DOHH2 (cell line): ENCODE data around the gene STAT2.
"Not testable (repeated sequence)": the region's sequence is repeated elsewhere in the genome, so short reads cannot be mapped to it uniquely, and the experiment has no call there.

Experiments used
- H3F3A ChIP-seq: fragments of 200-600 bp; sonication (generic), shearing (Covaris generic); 2 replicates; pipeline ENCODE4 v1.6.0; 2016; ENCODE audit warnings: antibody characterized with exemption, mild to moderate bottlenecking; ENCODE audit not compliant: control insufficient read depth, insufficient read depth
- H3K27ac ChIP-seq: fragments of 200-600 bp; sonication (generic); 2 replicates; pipeline ENCODE4 v1.5.1; 2014; ENCODE audit warnings: low read depth, mild to moderate bottlenecking, low read length, moderate library complexity
- H3K27me3 ChIP-seq: fragments of 200-600 bp; sonication (generic); 2 replicates; pipeline ENCODE4 v1.6.1; 2014; ENCODE audit warnings: mild to moderate bottlenecking, low read length, mixed read lengths; ENCODE audit not compliant: control insufficient read depth
- H3K36me3 ChIP-seq: fragments of 200-600 bp; sonication (generic); 2 replicates; pipeline ENCODE4 v1.6.1; 2014; ENCODE audit warnings: mild to moderate bottlenecking, low read length, moderate library complexity, mixed read lengths; ENCODE audit not compliant: control insufficient read depth
- H3K4me1 ChIP-seq: fragments of 200-600 bp; sonication (generic); 2 replicates; pipeline ENCODE4 v1.6.1; 2014; ENCODE audit warnings: mild to moderate bottlenecking, low read length, mixed read lengths; ENCODE audit not compliant: control insufficient read depth
- H3K4me2 ChIP-seq: fragments of 200-600 bp; sonication (generic); 2 replicates; pipeline ENCODE4 v1.6.0; 2014; ENCODE audit warnings: mild to moderate bottlenecking, low read length, moderate library complexity
- H3K4me3 ChIP-seq: fragments of 200-600 bp; sonication (generic); 2 replicates; pipeline ENCODE4 v1.5.1; 2014; ENCODE audit warnings: mild to moderate bottlenecking, low read length, mixed read lengths
- H3K79me2 ChIP-seq: fragments of 200-600 bp; sonication (generic); 2 replicates; pipeline ENCODE4 v1.6.1; 2014; ENCODE audit warnings: mild to moderate bottlenecking, low read length, mixed read lengths; ENCODE audit not compliant: control insufficient read depth
- H3K9me2 ChIP-seq: fragments of 200-600 bp; sonication (generic); replicated peaks from 2 replicates; pipeline ENCODE4 v1.6.1; 2014; ENCODE audit warnings: mild to moderate bottlenecking, low read length, mixed read lengths; ENCODE audit not compliant: control insufficient read depth
- H3K9me3 ChIP-seq: fragments of 200-600 bp; sonication (generic); 2 replicates; pipeline ENCODE4 v1.6.1; 2014; ENCODE audit warnings: antibody characterized with exemption, low read length, mixed read lengths; ENCODE audit not compliant: control insufficient read depth, insufficient read depth
- H4K20me1 ChIP-seq: fragments of 200-600 bp; sonication (generic); 2 replicates; pipeline ENCODE4 v1.6.0; 2014; ENCODE audit warnings: low read depth, mild to moderate bottlenecking, antibody characterized with exemption, low read length, moderate library complexity; ENCODE audit not compliant: control insufficient read depth, insufficient read depth
- EZH2phosphoT487 ChIP-seq: fragments of 200-600 bp; sonication (generic); IDR thresholded peaks from 2 replicates; pipeline ENCODE4 v1.6.1; 2017; ENCODE audit warnings: borderline replicate concordance, mild to moderate bottlenecking, antibody characterized with exemption, low read length, moderate library complexity, mixed read lengths
- TF ChIP-seq, protein P1 (sequence below): fragments of 200-600 bp; sonication (generic); IDR thresholded peaks from one replicate; pipeline ENCODE4 v1.5.1; 2014; ENCODE audit warnings: antibody characterized with exemption, mild to moderate bottlenecking, low read depth, low read length; ENCODE audit not compliant: poor library complexity, severe bottlenecking

STAT2 gene

DNA sequence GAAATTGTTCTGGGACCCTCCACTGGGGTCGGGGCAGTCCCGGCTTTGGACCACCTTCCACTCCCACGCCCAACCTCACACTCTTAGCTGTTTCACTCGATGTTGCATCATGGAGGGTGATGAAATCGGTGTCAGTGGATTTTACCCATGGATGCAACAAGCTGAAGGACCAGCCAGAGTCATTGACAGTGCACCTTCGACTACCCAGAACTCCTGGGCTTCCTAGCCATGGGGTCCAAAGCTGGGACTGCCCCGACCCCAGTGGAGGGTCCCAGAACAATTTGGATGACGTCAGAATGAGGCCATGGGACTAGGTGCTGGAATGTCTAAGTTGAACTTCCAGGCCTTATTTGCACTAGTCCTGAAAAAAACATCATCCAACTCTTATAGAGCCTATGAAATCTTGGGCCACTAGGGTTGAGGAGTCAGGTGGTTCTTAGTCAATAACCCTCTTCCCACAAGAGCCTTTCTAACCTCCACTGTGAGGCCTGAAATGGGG lies 22.1 kb downstream of the STAT2 start:
- peaks cover 62% of the 10 kb centered on the region for H3K4me1 ChIP-seq
- peaks cover 20% of the 10 kb centered on the region for H3K79me2 ChIP-seq
- H3K4me3 ChIP-seq, result peak overlapping the region; percentile 70
- TF ChIP-seq EZH2phosphoT487, result no peak
- TF ChIP-seq, protein P1, sequence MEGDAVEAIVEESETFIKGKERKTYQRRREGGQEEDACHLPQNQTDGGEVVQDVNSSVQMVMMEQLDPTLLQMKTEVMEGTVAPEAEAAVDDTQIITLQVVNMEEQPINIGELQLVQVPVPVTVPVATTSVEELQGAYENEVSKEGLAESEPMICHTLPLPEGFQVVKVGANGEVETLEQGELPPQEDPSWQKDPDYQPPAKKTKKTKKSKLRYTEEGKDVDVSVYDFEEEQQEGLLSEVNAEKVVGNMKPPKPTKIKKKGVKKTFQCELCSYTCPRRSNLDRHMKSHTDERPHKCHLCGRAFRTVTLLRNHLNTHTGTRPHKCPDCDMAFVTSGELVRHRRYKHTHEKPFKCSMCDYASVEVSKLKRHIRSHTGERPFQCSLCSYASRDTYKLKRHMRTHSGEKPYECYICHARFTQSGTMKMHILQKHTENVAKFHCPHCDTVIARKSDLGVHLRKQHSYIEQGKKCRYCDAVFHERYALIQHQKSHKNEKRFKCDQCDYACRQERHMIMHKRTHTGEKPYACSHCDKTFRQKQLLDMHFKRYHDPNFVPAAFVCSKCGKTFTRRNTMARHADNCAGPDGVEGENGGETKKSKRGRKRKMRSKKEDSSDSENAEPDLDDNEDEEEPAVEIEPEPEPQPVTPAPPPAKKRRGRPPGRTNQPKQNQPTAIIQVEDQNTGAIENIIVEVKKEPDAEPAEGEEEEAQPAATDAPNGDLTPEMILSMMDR, result no peak
- peaks cover 27% of the 10 kb centered on the region for H3K36me3 ChIP-seq
- no peaks in the 10 kb centered on the region for H3K27me3 ChIP-seq
- H3K4me2 ChIP-seq, result peak overlapping the region; percentile 93
- peaks cover 25% of the 10 kb centered on the region for H3F3A ChIP-seq
- H3K27ac ChIP-seq, result peak overlapping the region; percentile 88
- H4K20me1 ChIP-seq, result no peaks in the 10 kb centered on the region
- H3K9me2 ChIP-seq, result no peaks in the 10 kb centered on the region
- H3K9me3 ChIP-seq, result no peaks in the 10 kb centered on the region

DNA sequence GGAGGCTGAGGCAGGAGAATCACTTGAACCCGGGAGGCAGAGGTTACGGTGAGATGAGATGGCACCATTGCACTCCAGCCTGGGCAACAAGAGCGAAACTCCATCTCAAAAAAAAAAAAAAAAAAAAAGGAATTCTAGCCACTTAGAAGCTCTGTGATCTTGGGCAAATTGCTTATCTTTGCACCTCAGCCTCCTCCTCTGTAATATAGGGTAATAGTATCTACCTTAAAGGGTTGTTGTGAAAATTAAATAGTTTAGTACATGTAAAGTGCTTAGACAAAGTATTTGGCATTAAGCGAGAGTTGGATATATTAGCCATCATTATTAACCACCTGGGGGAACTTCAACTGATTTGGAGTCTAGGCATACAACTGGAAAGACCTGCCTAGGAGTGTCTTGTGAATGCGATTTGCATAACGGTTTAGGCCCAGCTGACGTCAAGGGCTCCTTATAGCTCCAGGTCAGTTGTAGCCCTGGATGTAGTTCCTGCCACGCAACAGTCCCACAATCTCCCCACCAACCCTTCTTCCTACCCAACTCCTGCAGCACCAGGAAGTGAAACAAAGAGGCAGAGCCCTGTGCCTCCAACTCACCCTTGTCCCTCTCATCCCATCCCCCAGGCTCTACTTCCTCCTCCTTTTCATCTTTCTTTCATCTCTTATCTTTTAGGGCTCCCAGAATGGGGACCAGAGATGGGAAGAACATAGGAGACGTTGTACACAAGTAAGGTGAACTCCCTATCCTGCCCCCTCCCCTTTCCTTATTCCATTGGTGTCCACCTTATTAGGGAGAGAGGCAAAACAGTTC lies 23.3 kb downstream of the STAT2 start:
- H3K9me3 ChIP-seq, result no peaks in the 10 kb centered on the region
- H3F3A ChIP-seq, result peaks cover 25% of the 10 kb centered on the region
- H3K4me1 ChIP-seq, result peaks cover 70% of the 10 kb centered on the region
- no peaks in the 10 kb centered on the region for H4K20me1 ChIP-seq
- peaks cover 25% of the 10 kb centered on the region for H3K36me3 ChIP-seq
- peak overlapping the region; percentile 88 for H3K27ac ChIP-seq
- no peaks in the 10 kb centered on the region for H3K9me2 ChIP-seq
- peaks cover 28% of the 10 kb centered on the region for H3K79me2 ChIP-seq
- TF ChIP-seq, protein P1, result no peak
- no peak for TF ChIP-seq EZH2phosphoT487
- H3K4me2 ChIP-seq, result peak overlapping the region; percentile 93
- no peaks in the 10 kb centered on the region for H3K27me3 ChIP-seq
- peak overlapping the region; percentile 70 for H3K4me3 ChIP-seq

DNA sequence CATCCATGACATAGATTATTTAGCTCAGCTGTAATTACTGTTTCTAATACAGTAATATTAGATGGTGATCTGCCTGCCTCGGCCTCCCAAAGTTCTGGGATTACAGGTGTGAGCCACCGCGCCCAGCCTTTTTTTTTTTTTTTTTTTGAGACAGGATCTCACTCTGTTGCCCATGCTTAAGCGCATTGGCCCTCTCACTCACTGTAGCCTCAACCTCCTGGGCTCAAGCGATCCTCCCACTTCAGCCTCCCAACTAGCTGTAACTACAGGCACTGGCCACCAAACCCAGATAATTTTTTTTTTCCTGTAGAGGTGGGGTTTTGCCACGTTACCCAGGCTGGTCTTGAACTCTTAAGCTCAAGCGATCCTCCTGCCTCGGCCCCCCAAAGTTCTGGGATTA lies 24.4 kb downstream of the STAT2 start:
- H3K27me3 ChIP-seq, H3K4me3 ChIP-seq, H4K20me1 ChIP-seq, H3K9me3 ChIP-seq, H3K9me2 ChIP-seq: not testable (repeated sequence)
- Histone ChIP-seq H3K27ac (peak overlapping the region; percentile 88), H3F3A (peaks cover 23% of the 10 kb centered on the region), H3K79me2 (peaks cover 34% of the 10 kb centered on the region), H3K36me3 (peaks cover 26% of the 10 kb centered on the region), H3K4me1 (peaks cover 67% of the 10 kb centered on the region), H3K4me2 (0 out of 2 replicates have a peak overlapping the region, but pooled peaks have one; percentile 93)

DNA sequence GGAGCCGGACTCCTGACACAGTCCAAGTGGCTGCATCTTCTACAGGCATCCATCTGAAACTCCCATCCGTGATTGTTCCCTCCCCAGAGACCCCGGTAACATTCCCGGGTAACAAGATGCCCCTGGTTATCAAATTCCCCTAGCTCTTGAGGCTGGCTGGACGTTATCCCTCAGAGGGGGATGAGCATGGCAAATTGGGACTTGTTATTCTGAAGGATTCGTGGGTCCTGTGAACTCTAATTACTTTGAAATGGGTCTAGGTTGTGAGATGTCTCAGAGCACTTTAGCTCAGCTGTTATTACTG lies 25.5 kb downstream of the STAT2 start:
- peak overlapping the region; percentile 88 for H3K27ac ChIP-seq
- peaks cover 63% of the 10 kb centered on the region for H3K4me1 ChIP-seq
- H3F3A ChIP-seq, result peaks cover 23% of the 10 kb centered on the region
- peak overlapping the region; percentile 94 for H3K4me3 ChIP-seq
- no peaks in the 10 kb centered on the region for H3K27me3 ChIP-seq
- H3K79me2 ChIP-seq, result peaks cover 34% of the 10 kb centered on the region
- no peaks in the 10 kb centered on the region for H4K20me1 ChIP-seq
- H3K4me2 ChIP-seq, result peak overlapping the region; percentile 99
- H3K9me3 ChIP-seq, result no peaks in the 10 kb centered on the region
- no peaks in the 10 kb centered on the region for H3K9me2 ChIP-seq
- peaks cover 26% of the 10 kb centered on the region for H3K36me3 ChIP-seq
- TF ChIP-seq, protein P1, result no peak
